C4-2B (cell line): ENCODE results near the gene SYT9.
A peak's percentile ranks its signal among the peaks of the same experiment; 100 is the strongest.
"Not testable (repeated sequence)": the region's sequence is repeated elsewhere in the genome, so short reads cannot be mapped to it uniquely, and the experiment has no call there.

Source experiments
- H3K27ac ChIP-seq: fragments of 450-650 bp; 2 replicates; pipeline ENCODE4 v1.5.1; 2017
- ZFX ChIP-seq: fragments of 450-650 bp; IDR thresholded peaks from 2 replicates; pipeline ENCODE4 v1.6.1; 2017
- TF ChIP-seq, protein P1 (sequence below): fragments of 450-650 bp; conservative IDR thresholded peaks from 2 replicates; pipeline ENCODE4 v1.5.1; 2017; ENCODE audit warnings: mild to moderate bottlenecking

Gene SYT9

DNA sequence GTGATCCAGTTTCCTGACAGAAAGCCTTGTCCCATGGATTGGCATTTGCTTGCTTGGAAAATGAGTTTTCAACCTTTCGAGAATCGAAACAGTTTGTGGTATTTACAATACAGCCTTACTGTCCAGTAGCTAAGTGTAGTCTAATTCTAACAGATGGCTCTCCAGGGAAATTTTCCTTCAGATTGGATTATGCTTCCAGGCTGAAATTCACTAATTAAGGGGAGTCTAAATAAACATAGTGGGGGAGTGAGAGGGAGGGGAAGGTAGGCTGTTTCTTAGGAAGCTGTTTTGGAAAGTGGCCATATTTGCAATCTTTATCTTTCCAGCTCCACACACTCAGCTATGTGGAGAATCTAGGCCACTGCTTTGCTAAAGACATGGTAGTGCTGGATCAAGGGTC is 81.3 kb downstream of the SYT9 start:
- no peak for TF ChIP-seq ZFX
- TF ChIP-seq, protein P1, sequence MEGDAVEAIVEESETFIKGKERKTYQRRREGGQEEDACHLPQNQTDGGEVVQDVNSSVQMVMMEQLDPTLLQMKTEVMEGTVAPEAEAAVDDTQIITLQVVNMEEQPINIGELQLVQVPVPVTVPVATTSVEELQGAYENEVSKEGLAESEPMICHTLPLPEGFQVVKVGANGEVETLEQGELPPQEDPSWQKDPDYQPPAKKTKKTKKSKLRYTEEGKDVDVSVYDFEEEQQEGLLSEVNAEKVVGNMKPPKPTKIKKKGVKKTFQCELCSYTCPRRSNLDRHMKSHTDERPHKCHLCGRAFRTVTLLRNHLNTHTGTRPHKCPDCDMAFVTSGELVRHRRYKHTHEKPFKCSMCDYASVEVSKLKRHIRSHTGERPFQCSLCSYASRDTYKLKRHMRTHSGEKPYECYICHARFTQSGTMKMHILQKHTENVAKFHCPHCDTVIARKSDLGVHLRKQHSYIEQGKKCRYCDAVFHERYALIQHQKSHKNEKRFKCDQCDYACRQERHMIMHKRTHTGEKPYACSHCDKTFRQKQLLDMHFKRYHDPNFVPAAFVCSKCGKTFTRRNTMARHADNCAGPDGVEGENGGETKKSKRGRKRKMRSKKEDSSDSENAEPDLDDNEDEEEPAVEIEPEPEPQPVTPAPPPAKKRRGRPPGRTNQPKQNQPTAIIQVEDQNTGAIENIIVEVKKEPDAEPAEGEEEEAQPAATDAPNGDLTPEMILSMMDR: no peak
- H3K27ac ChIP-seq: no peak overlapping the region

DNA sequence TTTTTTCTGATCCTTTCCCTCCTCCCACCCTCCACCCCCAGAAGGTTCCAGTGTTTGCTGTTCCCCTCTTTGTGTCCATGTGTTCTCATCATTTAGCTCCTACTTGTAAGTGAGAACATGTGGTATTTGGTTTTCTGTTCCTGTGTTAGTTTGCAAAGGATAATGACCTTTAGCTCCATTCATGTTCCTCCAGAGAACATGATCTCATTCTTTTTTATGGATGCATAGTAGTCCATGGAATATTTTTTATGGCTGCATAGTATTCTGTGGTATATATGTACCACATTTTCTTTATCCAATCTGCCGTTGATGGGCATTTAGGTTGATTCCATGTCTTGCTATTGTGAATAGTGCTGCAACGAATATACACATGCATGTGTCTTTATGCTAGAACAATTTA is 83.7 kb downstream of the SYT9 start:
- H3K27ac ChIP-seq: not testable (repeated sequence)

DNA sequence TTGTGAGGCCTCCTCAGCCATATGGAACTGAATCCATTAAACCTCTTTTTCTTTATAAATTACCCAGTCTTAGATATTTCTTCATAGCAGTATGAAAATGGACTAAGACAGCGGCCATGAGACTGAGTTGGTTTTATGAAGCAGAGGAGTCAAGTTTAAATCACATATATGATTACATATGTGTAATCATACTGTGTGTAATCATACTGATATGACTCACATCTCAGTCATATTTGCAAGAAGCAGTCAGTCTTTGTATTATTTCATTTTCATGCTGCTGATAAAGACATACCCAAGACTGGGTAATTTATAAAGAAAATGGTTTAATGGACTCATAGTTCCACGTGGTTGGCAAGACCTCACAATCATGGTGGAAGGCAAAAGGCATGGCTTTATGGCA is 89.8 kb downstream of the SYT9 start:
- TF ChIP-seq ZFX: no peak
- TF ChIP-seq, protein P1: no peak
- no peak overlapping the region for H3K27ac ChIP-seq

DNA sequence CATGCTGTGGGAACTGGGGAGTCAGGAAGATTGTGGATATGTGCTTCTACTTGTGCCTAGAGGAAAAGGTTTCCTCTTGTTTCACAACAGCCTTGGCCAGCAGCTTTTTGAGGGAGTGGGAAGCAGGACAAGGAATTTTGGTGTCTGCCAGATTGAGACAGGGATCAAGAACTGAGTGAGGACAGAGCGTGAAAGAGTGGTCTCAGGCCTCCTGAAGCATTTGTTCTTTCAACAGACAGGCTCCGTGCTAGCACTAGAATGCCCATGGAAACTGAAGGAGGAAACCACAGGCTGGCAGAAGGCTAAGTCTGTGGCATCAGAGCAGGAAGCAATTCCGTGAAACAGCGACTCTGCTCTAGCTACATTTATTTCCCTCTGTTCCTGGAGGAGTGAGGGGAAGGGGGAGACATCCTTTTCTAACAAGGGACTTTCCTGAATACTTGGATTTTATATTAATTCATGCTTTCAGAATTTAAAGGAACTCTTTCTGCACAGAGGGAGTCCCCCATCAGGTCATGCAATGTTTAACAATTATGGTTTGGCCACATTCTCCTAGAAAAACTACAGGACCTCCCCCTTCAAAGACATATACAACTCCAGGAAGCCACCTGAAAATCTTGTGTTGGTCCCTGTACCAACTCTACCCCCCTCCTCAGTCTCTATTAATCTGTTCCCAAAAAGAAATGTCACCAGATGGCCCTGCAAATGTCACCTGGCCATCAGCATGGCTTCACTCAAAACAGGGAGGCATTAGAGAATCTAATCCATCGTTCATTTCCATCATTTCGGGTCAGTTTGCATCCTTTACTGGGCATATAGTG is 96.1 kb downstream of the SYT9 start:
- no peak for TF ChIP-seq ZFX
- TF ChIP-seq, protein P1: no peak
- no peak overlapping the region for H3K27ac ChIP-seq

DNA sequence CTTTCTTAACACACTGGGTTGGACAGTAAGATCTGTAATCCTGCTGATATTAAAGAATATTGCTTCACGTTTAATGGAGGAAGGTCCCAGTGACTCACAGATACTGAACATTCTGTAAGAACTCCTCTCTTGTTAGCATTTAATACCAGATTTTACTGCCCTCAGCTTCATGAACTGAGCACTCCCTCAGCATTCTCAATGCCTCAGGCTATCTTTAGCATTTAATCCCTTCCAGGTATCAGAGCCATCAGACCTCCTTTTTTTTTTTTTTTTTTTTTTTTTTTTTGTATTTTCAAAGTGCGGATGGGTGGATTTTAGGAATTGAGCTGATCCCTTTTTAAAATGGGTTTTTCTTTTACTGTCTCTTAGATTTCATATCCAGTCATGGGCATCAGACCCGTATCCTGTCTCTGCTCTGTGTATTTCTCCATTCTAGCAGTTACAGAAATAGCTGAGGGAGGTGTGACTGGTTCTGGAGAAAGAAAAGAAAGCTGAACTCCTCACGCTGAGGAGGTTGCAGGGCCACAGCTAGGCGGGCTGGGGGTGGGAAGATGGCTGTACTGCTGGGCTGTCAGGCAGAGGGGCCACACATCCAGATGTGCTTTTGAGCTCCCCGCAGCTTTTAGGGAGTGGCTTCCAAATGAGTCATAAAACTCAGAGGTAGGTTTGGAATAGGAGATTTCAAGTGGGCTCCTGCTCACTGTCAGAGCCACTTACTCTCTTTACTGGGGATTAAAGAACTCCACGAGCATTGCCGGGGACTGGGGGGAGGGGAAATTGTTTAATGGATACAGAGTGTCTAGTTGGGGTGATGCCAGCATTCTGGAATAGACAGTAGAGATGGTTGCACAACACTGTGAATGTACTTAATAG is 97.0 kb downstream of the SYT9 start:
- TF ChIP-seq, protein P1: no peak
- TF ChIP-seq ZFX: no peak
- H3K27ac ChIP-seq: no peak overlapping the region

DNA sequence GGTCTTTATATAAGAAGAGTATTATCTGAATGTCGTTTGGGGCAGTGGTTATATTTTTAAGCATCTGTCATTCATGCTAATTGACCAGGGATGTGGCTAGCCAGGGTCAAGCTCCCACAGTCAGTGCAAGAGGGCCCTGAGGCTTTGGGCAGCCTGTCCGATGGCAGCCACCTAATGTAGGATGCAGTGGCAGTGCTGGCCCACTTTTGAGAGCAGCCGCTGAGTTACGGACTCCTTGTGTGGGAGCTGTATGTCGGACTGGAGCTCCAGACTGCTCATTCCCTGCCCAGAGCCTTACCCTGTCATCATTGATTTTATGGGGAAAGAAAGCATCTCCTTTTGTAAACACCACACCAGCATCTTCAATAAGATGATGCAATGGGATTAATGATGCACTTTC is 99.5 kb downstream of the SYT9 start:
- no peak overlapping the region for H3K27ac ChIP-seq
- TF ChIP-seq ZFX: no peak
- TF ChIP-seq, protein P1: no peak

DNA sequence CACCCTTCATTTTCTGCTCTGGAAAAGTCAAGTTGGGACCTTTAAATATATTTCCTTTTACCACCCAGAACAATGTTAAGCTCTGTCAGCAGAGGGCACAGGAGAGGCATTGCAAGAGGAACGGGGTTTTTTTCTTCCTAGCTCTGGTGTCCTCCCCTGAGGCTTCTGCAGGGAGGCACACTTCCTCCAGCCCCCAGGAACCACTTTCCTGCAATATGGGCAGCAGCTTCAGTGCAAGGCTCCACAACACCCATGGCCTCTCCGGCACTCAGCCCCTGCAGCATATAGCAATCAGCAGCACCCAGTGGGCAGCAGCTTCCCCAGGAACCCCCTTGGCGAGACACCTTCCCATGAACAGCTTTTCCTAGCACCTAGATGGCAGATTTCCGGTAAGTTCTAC is 101.4 kb downstream of the SYT9 start:
- TF ChIP-seq, protein P1: peak; percentile 83
- TF ChIP-seq ZFX: no peak
- H3K27ac ChIP-seq: no peak overlapping the region
